Stimulated activated CD8-positive, alpha-beta memory T cell treated with anti-CD3 and anti-CD28 coated beads, Interleukin-7, amount 100 ng/mL, for 4 hours (primary cell): ENCODE measurements around the gene ALDH2.
"Not testable (repeated sequence)": the region's sequence is repeated elsewhere in the genome, so short reads cannot be mapped to it uniquely, and the experiment has no call there.

ENCODE experiments used
- DNase-seq, 2 donors: peaks; one replicate each; pipeline ENCODE4 v3.0.0-alpha.2; 2020; ENCODE audit warnings: low read depth in 2 of 2

Gene ALDH2

GRCh38 chr12:111759271-111759670 is 7.5 kb upstream of the ALDH2 start:
- DNase-seq: no peak

- no peak for DNase-seq
Observed at GRCh38 chr12:111759991-111760390, 6.7 kb upstream of the ALDH2 start.

DNA sequence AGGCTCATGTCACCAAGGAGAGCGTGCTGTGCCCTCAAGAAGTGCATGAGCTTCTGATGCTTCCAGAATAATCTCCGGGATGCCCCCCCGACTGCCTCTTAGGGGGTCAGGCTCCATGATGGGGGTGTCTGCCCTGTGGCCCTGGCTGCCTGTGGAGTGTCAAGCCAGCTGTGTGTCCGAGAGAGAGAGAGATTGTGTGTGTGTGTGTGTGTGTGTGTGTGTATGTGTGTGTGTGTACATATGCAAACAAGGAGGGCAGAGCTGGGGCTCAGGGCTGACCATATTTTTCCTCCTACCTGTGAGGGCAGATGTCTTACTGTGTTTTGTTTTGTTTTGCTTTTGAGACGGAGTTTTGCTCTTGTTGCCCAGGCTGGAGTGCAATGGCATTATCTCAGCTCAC is 5.6 kb upstream of the ALDH2 start:
- DNase-seq: no peak

- DNase-seq: no peak
Observed at GRCh38 chr12:111761706-111762105, 5.0 kb upstream of the ALDH2 start.

- DNase-seq: not testable (repeated sequence)
Observed at GRCh38 chr12:111763552-111763951, 3.2 kb upstream of the ALDH2 start.

- no peak for DNase-seq
Observed at GRCh38 chr12:111764120-111764821, 2.5 kb upstream of the ALDH2 start.

DNA sequence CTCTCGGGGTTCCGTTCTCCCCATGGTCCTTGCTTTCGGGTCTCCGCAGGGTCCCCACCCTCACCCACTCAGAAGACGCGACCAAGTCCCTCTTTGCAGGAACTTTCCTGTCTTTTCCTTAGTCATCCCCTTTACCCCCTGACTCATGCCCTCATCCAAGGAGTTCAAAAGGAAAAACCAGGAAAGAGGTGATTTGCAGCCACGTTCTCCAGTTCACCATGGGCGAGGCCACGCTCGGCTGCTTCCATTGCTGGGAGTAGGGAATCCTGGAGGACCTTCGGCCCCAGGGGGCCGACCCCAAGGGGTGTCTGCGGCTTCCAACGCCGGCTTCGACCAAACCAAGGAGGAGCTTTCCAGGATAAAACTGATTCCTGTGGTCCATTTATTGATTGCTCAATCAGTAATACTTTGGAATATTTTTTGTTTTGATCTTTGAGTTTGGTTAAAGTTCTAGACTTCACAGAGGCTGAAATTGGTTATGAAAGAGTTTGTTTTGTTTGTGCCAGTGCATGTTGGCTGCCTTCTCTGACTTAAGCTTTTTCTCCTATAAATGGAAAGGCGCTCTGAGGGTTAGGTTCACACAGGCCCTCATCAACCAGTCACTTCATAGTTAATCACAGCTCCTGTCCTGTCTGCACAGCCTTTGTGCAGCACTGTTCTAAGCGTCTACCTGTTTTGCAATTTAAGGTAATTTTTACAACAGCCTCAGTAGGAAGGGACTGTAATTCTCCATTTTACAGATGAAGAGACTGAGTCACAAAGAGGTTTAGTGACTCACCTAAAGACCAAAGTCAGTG is 827 bp downstream of the ALDH2 start:
- no peak for DNase-seq

DNA sequence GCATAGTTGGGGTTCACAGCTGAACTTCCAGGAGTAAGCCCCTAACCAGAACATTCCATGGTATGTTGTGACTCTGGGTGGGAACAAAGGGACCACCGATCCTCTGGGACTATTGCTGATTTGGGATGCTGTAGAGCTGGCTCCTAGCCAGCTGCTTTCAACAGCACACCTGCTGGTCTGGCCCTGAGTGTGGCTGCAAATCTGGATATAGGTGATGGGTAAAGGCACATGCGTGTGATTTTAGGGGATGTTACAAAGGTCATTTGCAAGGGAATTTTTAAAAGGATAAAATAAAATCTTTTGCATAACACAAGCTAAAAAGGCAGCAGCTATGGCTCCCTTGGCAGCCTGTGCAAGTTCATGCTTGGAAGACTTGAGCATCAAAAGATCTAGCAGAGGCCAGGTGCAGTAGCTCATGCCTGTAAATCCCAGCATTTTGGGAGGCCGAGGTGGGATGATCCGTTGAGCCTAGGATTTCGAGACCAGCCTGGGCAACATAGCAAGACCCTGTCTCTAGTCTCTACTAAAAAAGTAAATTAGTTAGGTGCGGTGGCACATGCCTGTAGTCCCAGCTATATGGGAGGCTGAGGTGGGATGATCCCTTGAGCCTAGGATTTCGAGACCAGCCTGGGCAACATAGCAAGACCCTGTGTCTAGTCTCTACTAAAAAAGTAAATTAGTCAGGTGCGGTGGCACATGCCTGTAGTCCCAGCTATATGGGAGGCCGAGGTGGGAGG is 1.6 kb downstream of the ALDH2 start:
- no peak for DNase-seq

DNA sequence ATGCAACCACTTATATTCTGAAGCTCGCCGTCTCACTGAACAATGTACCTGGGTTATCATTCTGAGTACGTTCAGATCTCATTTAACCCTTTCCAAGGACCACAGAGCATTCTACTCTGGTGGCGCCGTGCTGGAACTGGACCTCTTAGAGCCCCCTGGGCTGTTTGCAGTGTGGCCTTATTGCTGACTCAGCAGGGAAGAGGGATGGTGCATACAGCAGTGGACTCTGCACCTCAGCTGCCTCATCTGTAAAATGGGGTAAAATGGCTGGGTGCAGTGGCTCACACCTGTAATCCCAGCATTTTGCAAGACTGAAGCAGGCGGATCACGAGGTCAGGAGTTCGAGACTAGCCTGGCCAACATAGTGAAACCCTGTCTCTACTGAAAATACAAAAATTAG is 2.9 kb downstream of the ALDH2 start:
- no peak for DNase-seq

GRCh38 chr12:111773801-111774551 is 7.2 kb downstream of the ALDH2 start:
- DNase-seq: no peak

DNA sequence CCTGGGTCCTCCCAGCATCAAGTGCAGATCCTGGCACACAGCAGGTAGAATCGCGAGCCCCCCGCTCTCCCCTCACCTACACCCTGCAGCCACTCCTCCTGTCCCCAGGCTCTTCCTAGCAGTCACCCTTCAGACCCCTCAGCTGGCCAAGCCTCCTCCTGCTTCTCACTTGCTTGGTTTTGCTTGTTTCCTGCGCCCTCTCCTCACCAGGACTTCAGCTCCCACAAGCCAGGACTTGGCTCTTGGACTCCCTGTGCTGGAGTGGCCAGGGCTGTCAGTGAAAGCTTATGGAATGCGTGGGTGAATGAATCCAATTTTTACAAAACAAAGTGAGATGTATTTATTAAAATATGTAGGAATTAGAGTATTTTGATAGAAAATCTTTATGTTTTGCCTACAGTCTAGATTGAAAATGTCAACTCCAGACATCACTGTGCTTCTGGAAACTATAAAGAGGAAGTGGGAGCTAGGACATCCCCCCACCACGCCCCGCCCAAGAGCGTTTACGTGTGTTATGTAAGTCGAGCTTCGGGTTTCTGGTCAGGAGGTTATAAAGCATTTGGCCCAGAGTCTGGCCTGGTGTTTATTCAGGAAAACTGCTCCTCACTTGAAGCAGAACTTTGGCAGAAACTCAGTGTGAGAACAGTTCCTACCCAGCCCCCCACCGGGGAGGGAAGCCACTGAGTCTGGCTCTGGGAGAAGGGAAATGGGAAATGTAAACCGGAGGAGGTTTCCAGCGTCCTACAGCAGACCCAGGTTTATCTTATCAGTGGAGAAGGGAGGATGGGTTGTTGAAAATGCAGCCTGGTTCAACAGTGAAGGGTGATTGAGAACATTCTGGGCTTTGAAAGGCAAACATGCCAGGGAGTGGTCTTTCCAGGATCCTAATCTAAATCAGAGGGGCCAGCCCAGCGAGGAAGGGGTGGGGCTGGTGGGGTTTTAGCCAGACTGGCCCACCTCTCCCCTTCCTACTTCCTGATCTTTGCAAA is 8.8 kb downstream of the ALDH2 start:
- no peak for DNase-seq

DNA sequence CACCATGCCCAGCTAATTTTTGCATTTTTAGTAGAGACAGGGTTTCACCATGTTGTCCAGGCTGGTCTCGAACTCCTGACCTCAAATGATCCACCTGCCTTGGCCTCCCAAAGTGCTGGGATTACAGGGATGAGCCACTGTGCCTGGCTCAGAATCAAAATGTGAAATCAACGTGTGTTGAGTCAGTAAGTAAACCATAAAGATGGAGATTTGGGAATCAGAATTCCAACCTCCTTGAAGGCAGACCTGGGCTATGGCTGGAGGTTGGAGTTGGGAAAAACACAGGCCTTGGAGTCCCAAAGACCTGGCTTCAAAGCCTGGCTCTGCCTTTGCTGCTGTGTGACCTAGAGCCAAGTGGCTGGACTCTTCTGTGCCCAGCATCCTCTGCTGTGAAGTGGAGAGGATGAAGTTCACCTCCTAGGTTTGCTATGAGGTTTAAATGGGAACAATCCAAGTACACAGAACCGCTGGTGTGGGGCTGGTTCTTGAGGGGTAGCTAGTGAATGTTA is 10.2 kb downstream of the ALDH2 start:
- DNase-seq: no peak

DNA sequence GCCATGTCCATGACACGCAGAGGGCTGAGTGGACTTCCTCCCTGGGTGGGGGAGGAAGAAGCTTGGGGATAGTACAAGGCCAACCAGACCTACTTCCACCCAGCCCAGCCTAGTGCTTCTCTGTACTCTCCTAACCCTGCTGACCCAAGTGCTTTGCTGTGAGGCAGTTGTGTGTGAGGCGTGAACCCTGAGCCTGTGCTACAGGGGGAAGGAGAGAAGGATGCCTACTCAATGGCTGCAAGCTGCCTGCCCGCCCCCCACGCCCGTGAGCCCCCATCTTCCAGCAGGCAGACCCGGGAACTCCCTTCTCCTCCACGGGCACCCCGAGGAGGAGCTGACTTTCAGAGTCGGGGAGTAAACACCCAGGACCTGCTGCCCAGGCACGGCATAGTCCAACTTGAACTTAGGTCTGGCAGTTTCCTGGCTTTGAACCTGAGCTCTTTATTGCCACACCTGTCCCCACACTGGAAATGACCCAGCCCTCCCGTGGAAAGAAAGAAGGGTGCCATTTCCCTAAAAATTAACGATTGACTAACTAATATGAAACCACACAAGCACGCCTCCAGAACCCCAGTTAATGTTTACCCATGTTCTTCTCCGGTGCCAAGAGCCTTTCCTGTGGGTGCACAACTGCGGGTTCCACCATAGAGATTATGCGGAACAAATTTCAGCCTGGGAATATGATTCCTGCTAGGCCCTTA is 10.8 kb downstream of the ALDH2 start:
- no peak for DNase-seq

DNA sequence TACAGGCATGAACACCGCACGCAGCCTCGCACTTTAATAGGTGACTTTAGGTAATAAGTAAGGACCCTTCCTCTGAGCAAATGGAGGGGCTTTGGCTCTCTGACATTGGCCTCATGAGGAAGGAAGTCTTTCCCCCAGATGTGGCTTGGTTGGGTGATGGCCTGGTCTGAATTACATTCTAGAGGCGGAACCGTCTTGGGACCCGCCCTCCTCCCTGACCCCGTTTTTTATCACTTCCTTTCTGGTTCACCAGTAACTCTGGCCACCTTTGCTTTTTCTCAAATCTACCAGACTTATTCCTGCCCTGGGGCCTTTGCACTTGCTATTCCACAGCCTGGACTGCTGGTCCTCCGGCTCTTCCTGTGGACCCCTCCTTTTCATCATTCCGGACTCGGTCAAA is 13.4 kb downstream of the ALDH2 start:
- DNase-seq: no peak

- no peak for DNase-seq
Observed at GRCh38 chr12:111780615-111781014, 13.9 kb downstream of the ALDH2 start.

- no peak for DNase-seq
Observed at GRCh38 chr12:111781085-111781658, 14.4 kb downstream of the ALDH2 start.

DNA sequence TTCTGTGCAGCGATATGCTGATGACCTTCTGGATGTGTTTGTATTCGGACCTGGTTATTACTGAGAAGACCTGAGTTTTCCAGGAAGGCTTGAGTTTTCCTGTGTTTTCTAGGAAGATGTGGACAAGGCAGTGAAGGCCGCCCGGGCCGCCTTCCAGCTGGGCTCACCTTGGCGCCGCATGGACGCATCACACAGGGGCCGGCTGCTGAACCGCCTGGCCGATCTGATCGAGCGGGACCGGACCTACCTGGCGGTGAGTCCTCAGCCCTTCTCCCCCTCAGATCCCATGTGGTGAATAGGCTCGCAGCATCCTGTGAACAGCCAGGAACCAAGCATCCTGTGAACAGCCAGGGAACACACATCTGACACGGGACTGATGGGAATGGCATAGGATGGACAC is 16.3 kb downstream of the ALDH2 start:
- no peak for DNase-seq

DNA sequence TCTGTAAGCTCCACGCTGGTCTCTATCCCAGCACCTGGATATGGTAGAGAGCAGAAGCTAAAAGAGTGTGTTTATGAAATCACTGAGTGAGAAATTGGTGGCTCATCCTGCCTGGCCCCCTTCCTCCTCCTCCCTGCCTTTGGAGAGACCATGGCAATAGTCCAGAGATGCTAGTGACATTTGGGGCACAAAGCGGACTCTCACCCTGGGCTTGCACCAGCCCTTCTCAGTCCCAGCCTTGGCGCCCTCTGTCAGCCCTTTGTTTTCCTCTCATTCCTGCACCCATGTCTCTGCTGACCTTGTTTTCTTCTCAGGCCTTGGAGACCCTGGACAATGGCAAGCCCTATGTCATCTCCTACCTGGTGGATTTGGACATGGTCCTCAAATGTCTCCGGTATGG is 18.2 kb downstream of the ALDH2 start:
- DNase-seq: no peak

DNA sequence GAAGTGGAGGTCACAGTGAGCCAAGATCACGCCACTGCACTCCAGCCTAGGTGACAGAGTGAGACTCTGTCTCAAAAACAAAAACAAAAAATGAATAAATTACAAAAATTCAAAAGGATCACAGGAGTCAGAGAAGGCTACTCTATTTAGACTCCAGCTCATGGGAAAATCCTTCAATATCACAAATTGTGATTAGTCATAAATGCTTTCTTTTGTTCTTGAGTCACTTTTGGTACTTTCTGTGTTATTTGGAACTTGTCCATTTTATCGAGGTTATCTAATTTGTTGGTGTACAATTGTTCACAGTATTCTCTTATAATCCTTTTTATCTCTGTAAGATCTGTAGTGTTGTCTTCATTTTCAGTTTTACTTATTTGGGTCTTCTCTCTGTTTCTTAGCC is 18.9 kb downstream of the ALDH2 start:
- DNase-seq: no peak
